ENCODE measurements around the gene PRKCZ.

PRKCZ gene

GRCh38 chr1:2212532-2213491 lies 162.6 kb downstream of the PRKCZ start:
- Histone ChIP-seq H3K4me3 (peak overlapping the region in 9 of 10 experiments; percentile 2 to 60 (median 44); a peak in 15 of 20 replicates), H4K20me1 (peaks cover 0 to 6% (median 0%) of the 10 kb centered on the region in 11 experiments; a peak in 2 of 22 replicates), H3K9ac (peak overlapping the region; percentile 68 to 81 (median 78)), H3K4me1 (peaks cover 28 to 53% (median 42%) of the 10 kb centered on the region in 10 experiments), H3K27ac (peak overlapping the region; percentile 61 to 90 (median 82)), H3K9me3 (replicated peaks in 1 of 11) (no peaks in the 10 kb centered on the region), H3K4me2 (peak overlapping the region; percentile 76 to 97 (median 93)), H3K27me3 (no peaks in the 10 kb centered on the region), H3K36me3 (no peaks in the 10 kb centered on the region)
- TF ChIP-seq Cebpa-rat (IDR thresholded peaks at IDR 0.05), result no peak

GRCh38 chr1:2213576-2214505 lies 163.6 kb downstream of the PRKCZ start:
- Histone ChIP-seq H3K36me3 (no peaks in the 10 kb centered on the region), H3K9ac (peak overlapping the region; percentile 68 to 81 (median 78)), H3K27me3 (no peaks in the 10 kb centered on the region), H3K4me2 (peak overlapping the region; percentile 76 to 97 (median 93)), H3K4me1 (peaks cover 30 to 48% (median 38%) of the 10 kb centered on the region in 10 experiments), H3K9me3 (replicated peaks in 1 of 11) (no peaks in the 10 kb centered on the region), H4K20me1 (peaks cover 0 to 6% (median 0%) of the 10 kb centered on the region in 11 experiments; a peak in 1 of 22 replicates), H3K4me3 (peak overlapping the region in 6 of 10 experiments; percentile 21 to 60 (median 45); a peak in 5 of 20 replicates), H3K27ac (peak overlapping the region; percentile 61 to 90 (median 82); a peak in 19 of 22 replicates)
- TF ChIP-seq Cebpa-rat (IDR thresholded peaks at IDR 0.05), result no peak

- Histone ChIP-seq H3K27me3 (no peaks in the 10 kb centered on the region), H3K36me3 (no peaks in the 10 kb centered on the region), H3K9ac (peak overlapping the region in 10 of 11 experiments; percentile 41 to 81 (median 77); a peak in 16 of 22 replicates), H3K27ac (peak overlapping the region in 9 of 11 experiments; percentile 18 to 90 (median 82); a peak in 13 of 22 replicates), H3K4me3 (no peak overlapping the region), H3K4me2 (peak overlapping the region in 10 of 11 experiments; percentile 76 to 97 (median 93); a peak in 18 of 22 replicates), H3K4me1 (peaks cover 30 to 52% (median 35%) of the 10 kb centered on the region in 10 experiments), H3K9me3 (replicated peaks in 1 of 11) (no peaks in the 10 kb centered on the region; a peak in 1 of 22 replicates), H4K20me1 (peaks cover 0 to 3% (median 0%) of the 10 kb centered on the region in 11 experiments; a peak in 1 of 22 replicates)
- no peak for TF ChIP-seq Cebpa-rat (IDR thresholded peaks at IDR 0.05)
Measured at GRCh38 chr1:2214541-2215241, 164.5 kb downstream of the PRKCZ start.

- H3K36me3 ChIP-seq, result no peaks in the 10 kb centered on the region
- no peak overlapping the region for H3K27ac ChIP-seq
- H3K9ac ChIP-seq, result no peak overlapping the region
- peaks cover 30 to 52% (median 35%) of the 10 kb centered on the region in 10 experiments for H3K4me1 ChIP-seq
- H3K9me3 ChIP-seq (replicated peaks in 1 of 11), result no peaks in the 10 kb centered on the region; a peak in 1 of 22 replicates
- no peaks in the 10 kb centered on the region for H3K27me3 ChIP-seq
- no peak overlapping the region for H3K4me3 ChIP-seq
- H3K4me2 ChIP-seq, result no peak overlapping the region
- TF ChIP-seq Cebpa-rat (IDR thresholded peaks at IDR 0.05), result no peak
- no peaks in the 10 kb centered on the region for H4K20me1 ChIP-seq
Measured at GRCh38 chr1:2215329-2215728, 165.1 kb downstream of the PRKCZ start.

GRCh38 chr1:2215909-2216766 lies 165.9 kb downstream of the PRKCZ start:
- no peak for TF ChIP-seq Cebpa-rat (IDR thresholded peaks at IDR 0.05)
- peak overlapping the region in 2 of 11 experiments; percentile 5 to 13; a peak in 1 of 22 replicates for H3K4me2 ChIP-seq
- H3K4me3 ChIP-seq, result no peak overlapping the region
- H3K27me3 ChIP-seq, result no peaks in the 10 kb centered on the region
- no peaks in the 10 kb centered on the region for H4K20me1 ChIP-seq
- peaks cover 30 to 52% (median 35%) of the 10 kb centered on the region in 10 experiments for H3K4me1 ChIP-seq
- H3K27ac ChIP-seq, result no peak overlapping the region
- H3K9me3 ChIP-seq (replicated peaks in 1 of 11), result no peaks in the 10 kb centered on the region; a peak in 1 of 22 replicates
- H3K9ac ChIP-seq, result no peak overlapping the region
- no peaks in the 10 kb centered on the region for H3K36me3 ChIP-seq

GRCh38 chr1:2216767-2217058 lies 166.5 kb downstream of the PRKCZ start:
- Histone ChIP-seq H3K4me3 (no peak overlapping the region), H3K36me3 (no peaks in the 10 kb centered on the region), H3K9ac (no peak overlapping the region), H3K4me1 (peaks cover 29 to 49% (median 32%) of the 10 kb centered on the region in 10 experiments), H4K20me1 (no peaks in the 10 kb centered on the region), H3K27ac (no peak overlapping the region), H3K4me2 (peak overlapping the region in 2 of 11 experiments; percentile 5 to 13; a peak in 1 of 22 replicates), H3K27me3 (no peaks in the 10 kb centered on the region), H3K9me3 (replicated peaks in 1 of 11) (no peaks in the 10 kb centered on the region; a peak in 1 of 22 replicates)
- TF ChIP-seq Cebpa-rat (IDR thresholded peaks at IDR 0.05), result no peak

- Histone ChIP-seq H3K9me3 (replicated peaks in 1 of 11) (no peaks in the 10 kb centered on the region; a peak in 1 of 22 replicates), H3K27ac (no peak overlapping the region), H3K4me2 (no peak overlapping the region), H3K9ac (no peak overlapping the region), H3K27me3 (peaks cover 0 to 6% (median 3%) of the 10 kb centered on the region in 11 experiments; a peak in 12 of 22 replicates), H3K4me3 (no peak overlapping the region), H4K20me1 (no peaks in the 10 kb centered on the region), H3K4me1 (peaks cover 2 to 54% (median 20%) of the 10 kb centered on the region in 10 experiments; a peak in 18 of 20 replicates), H3K36me3 (no peaks in the 10 kb centered on the region)
- TF ChIP-seq Cebpa-rat (IDR thresholded peaks at IDR 0.05), result no peak
Measured at GRCh38 chr1:2221271-2221670, 171.1 kb downstream of the PRKCZ start.
